Measurements from ENCODE around the gene UACA. TPM values are rescaled to one million over a fixed set of nuclear protein-coding genes. Genes with fewer than 3 reads are reported as not detected.
A peak's percentile ranks its signal among the peaks of the same experiment; 100 is the strongest.

The UACA gene
- total RNA-seq, 1 experiment from 2014 or later: 44.8 TPM

DNA sequence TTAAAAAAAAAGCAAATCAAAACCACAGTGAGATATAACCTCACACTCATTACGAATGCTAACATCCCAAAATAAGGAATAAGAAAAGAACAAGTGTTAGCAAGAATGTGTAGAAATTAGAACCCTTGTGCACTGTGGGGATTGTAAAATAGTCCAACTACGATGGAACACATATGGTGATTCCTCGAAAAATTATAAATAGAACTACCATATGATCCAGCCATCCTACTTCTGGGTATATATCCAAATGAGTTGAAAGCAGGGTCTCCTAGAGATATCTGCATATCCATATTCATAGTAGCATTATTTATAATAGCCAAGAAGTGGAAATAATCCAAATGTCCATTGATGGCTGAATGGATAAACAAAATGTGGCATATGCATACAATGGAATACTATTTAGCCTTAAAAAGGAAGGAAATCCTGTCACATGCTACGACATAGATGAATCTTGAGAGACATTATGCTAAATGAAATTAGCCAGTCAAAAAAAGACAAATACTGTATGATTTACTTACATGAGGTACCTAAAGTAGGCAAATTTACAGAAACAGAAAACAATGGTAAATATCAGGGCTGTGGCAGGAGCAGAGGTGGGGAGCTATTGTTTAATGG is 55.6 kb downstream of the UACA start:
- Mint-ChIP-seq H3K36me3 (no peaks in the 10 kb centered on the region), H3K27ac (no peak overlapping the region), H3K4me3 (no peak overlapping the region), H3K4me1 (peaks cover 38% of the 10 kb centered on the region), H3K9me3 (peaks cover 4% of the 10 kb centered on the region), H3K27me3 (ENCODE audit: low read depth) (peaks cover 2% of the 10 kb centered on the region; the same call in 1 of the 2 replicates)
- ChIA-PET CTCF (interaction anchor here (0.8 kb wide), 1 partner anchor 15 kb away, joined by 3 read pairs; no protein-coding TSS in a partner anchor), POLR2A (no interaction called here)
- ATAC-seq: no peak
- DNase-seq (ENCODE audit: low spot score): no peak
- no peak for TF ChIP-seq EMX1 (CRISPR knock-in tag; IDR thresholded peaks at IDR 0.05)
- TF ChIP-seq IRF1 (CRISPR knock-in tag; IDR thresholded peaks at IDR 0.05): no peak

GRCh38 chr15:70704731-70705130 is 58.6 kb downstream of the UACA start:
- H3K36me3 Mint-ChIP-seq: no peaks in the 10 kb centered on the region
- H3K27me3 Mint-ChIP-seq (ENCODE audit: low read depth): peaks cover 2% of the 10 kb centered on the region; the same call in 1 of the 2 replicates
- TF ChIP-seq ZNF232 (CRISPR knock-in tag; IDR thresholded peaks at IDR 0.05) (no peak), TEAD1 (CRISPR knock-in tag; IDR thresholded peaks at IDR 0.05) (no peak)
- TF ChIP-seq, protein P1, sequence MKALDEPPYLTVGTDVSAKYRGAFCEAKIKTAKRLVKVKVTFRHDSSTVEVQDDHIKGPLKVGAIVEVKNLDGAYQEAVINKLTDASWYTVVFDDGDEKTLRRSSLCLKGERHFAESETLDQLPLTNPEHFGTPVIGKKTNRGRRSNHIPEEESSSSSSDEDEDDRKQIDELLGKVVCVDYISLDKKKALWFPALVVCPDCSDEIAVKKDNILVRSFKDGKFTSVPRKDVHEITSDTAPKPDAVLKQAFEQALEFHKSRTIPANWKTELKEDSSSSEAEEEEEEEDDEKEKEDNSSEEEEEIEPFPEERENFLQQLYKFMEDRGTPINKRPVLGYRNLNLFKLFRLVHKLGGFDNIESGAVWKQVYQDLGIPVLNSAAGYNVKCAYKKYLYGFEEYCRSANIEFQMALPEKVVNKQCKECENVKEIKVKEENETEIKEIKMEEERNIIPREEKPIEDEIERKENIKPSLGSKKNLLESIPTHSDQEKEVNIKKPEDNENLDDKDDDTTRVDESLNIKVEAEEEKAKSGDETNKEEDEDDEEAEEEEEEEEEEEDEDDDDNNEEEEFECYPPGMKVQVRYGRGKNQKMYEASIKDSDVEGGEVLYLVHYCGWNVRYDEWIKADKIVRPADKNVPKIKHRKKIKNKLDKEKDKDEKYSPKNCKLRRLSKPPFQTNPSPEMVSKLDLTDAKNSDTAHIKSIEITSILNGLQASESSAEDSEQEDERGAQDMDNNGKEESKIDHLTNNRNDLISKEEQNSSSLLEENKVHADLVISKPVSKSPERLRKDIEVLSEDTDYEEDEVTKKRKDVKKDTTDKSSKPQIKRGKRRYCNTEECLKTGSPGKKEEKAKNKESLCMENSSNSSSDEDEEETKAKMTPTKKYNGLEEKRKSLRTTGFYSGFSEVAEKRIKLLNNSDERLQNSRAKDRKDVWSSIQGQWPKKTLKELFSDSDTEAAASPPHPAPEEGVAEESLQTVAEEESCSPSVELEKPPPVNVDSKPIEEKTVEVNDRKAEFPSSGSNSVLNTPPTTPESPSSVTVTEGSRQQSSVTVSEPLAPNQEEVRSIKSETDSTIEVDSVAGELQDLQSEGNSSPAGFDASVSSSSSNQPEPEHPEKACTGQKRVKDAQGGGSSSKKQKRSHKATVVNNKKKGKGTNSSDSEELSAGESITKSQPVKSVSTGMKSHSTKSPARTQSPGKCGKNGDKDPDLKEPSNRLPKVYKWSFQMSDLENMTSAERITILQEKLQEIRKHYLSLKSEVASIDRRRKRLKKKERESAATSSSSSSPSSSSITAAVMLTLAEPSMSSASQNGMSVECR (CRISPR knock-in tag; IDR thresholded peaks at IDR 0.05; ENCODE audit: borderline replicate concordance): no peak
- H3K27ac Mint-ChIP-seq: no peak overlapping the region
- DNase-seq (ENCODE audit: low spot score): no peak
- H3K9me3 Mint-ChIP-seq: peaks cover 4% of the 10 kb centered on the region
- no peak for ATAC-seq
- H3K4me1 Mint-ChIP-seq: peaks cover 50% of the 10 kb centered on the region
- ChIA-PET POLR2A (no interaction called here), CTCF (interaction anchor here (4.3 kb wide), 1 partner anchor 18 kb away, joined by 34 read pairs; no protein-coding TSS in a partner anchor)
- H3K4me3 Mint-ChIP-seq: no peak overlapping the region

- ATAC-seq (no peak), DNase-seq (ENCODE audit: low spot score) (no peak)
- Mint-ChIP-seq H3K4me1 (peaks cover 54% of the 10 kb centered on the region), H3K4me3 (no peak overlapping the region), H3K9me3 (peaks cover 4% of the 10 kb centered on the region), H3K27me3 (ENCODE audit: low read depth) (peaks cover 2% of the 10 kb centered on the region; the same call in 1 of the 2 replicates), H3K27ac (peak overlapping the region; percentile 16; the same call in 1 of the 2 replicates), H3K36me3 (no peaks in the 10 kb centered on the region)
- TF ChIP-seq ZNF396 (CRISPR knock-in tag; IDR thresholded peaks at IDR 0.05; ENCODE audit: borderline replicate concordance) (no peak), ZNF232 (CRISPR knock-in tag; IDR thresholded peaks at IDR 0.05) (no peak), ZNF121 (CRISPR knock-in tag; IDR thresholded peaks at IDR 0.05) (no peak), ATF6 (CRISPR knock-in tag; IDR thresholded peaks at IDR 0.05) (no peak), ZNF263 (CRISPR knock-in tag; IDR thresholded peaks at IDR 0.05; ENCODE audit: low read depth) (no peak), ZNF416 (CRISPR knock-in tag; IDR thresholded peaks at IDR 0.05) (no peak), SMAD4 (CRISPR knock-in tag; IDR thresholded peaks at IDR 0.05) (no peak), EMX1 (CRISPR knock-in tag; IDR thresholded peaks at IDR 0.05) (no peak), ZBTB43 (CRISPR knock-in tag; IDR thresholded peaks at IDR 0.05) (no peak), CREB1 (CRISPR knock-in tag; IDR thresholded peaks at IDR 0.05) (no peak), SP1 (CRISPR knock-in tag; conservative IDR thresholded peaks at IDR 0.05) (no peak)
- TF ChIP-seq, protein P2, sequence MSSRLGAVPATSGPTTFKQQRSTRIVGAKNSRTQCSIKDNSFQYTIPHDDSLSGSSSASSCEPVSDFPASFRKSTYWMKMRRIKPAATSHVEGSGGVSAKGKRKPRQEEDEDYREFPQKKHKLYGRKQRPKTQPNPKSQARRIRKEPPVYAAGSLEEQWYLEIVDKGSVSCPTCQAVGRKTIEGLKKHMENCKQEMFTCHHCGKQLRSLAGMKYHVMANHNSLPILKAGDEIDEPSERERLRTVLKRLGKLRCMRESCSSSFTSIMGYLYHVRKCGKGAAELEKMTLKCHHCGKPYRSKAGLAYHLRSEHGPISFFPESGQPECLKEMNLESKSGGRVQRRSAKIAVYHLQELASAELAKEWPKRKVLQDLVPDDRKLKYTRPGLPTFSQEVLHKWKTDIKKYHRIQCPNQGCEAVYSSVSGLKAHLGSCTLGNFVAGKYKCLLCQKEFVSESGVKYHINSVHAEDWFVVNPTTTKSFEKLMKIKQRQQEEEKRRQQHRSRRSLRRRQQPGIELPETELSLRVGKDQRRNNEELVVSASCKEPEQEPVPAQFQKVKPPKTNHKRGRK (CRISPR knock-in tag; IDR thresholded peaks at IDR 0.05; ENCODE audit: borderline replicate concordance): no peak
- TF ChIP-seq, protein P3, sequence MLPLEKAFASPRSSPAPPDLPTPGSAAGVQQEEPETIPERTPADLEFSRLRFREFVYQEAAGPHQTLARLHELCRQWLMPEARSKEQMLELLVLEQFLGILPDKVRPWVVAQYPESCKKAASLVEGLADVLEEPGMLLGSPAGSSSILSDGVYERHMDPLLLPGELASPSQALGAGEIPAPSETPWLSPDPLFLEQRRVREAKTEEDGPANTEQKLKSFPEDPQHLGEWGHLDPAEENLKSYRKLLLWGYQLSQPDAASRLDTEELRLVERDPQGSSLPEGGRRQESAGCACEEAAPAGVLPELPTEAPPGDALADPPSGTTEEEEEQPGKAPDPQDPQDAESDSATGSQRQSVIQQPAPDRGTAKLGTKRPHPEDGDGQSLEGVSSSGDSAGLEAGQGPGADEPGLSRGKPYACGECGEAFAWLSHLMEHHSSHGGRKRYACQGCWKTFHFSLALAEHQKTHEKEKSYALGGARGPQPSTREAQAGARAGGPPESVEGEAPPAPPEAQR (CRISPR knock-in tag; IDR thresholded peaks at IDR 0.05): no peak
- TF ChIP-seq, protein P4, sequence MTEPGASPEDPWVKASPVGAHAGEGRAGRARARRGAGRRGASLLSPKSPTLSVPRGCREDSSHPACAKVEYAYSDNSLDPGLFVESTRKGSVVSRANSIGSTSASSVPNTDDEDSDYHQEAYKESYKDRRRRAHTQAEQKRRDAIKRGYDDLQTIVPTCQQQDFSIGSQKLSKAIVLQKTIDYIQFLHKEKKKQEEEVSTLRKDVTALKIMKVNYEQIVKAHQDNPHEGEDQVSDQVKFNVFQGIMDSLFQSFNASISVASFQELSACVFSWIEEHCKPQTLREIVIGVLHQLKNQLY (CRISPR knock-in tag; IDR thresholded peaks at IDR 0.05): no peak
- CTCF ChIA-PET: interaction anchor here (4.3 kb wide), 1 partner anchor 18 kb away, joined by 34 read pairs; no protein-coding TSS in a partner anchor
- POLR2A ChIA-PET: no interaction called here
These were observed 59.2 kb downstream of the UACA start for GRCh38 chr15:70704166-70704565.
